Thoracic aorta (tissue), 2 donors: ENCODE measurements around the gene GMEB2. TPM values are rescaled to one million over a fixed set of nuclear protein-coding genes. Genes with fewer than 3 reads are reported as not detected.

Experiments used
- ATAC-seq: fragments of 150-250 bp; one replicate; pipeline ENCODE4 v1.8.0; 2017; ENCODE audit warnings: low read depth; ENCODE audit not compliant: insufficient number of reproducible peaks, low FRiP score
- DNase-seq: peaks from one replicate; pipeline ENCODE4 v3.0.0-alpha.2; 2020; ENCODE audit warnings: low spot score
- H3K27ac ChIP-seq, 2 donors: fragments of 200-600 bp; sonication (generic); 1 replicate in 1 of 2; 2 replicates in 1 of 2; pipeline ENCODE4 v1.5.1; 2016; ENCODE audit warnings: mild to moderate bottlenecking in 2 of 2, moderate library complexity in 2 of 2
- H3K27me3 ChIP-seq: fragments of 200-600 bp; sonication (generic); replicated peaks from 2 replicates; pipeline ENCODE4 v1.6.0; 2016; ENCODE audit warnings: mild to moderate bottlenecking; ENCODE audit not compliant: insufficient read depth
- H3K36me3 ChIP-seq: fragments of 200-600 bp; sonication (generic); one replicate; pipeline ENCODE4 v1.5.1; 2016
- H3K4me1 ChIP-seq, 2 donors: fragments of 200-600 bp; sonication (generic); 1 replicate in 1 of 2; 2 replicates in 1 of 2; pipeline versions ENCODE4 v1.5.1 to v1.6.0; 2016; ENCODE audit warnings: low read depth in 2 of 2, mild to moderate bottlenecking in 1 of 2; ENCODE audit not compliant: control insufficient read depth in 1 of 2
- H3K4me3 ChIP-seq: fragments of 200-600 bp; sonication (generic); 2 replicates; pipeline ENCODE4 v1.5.1; 2016; ENCODE audit warnings: mild to moderate bottlenecking
- H3K9me3 ChIP-seq: fragments of 200-600 bp; sonication (generic); 2 replicates; pipeline ENCODE4 v1.5.1; 2016
- total RNA-seq, 2 donors: library from RNA; depleted of rRNA; stranded (reverse); fragments of >200 nt; gene quantifications; one replicate each; pipeline versions ENCODE4 v1.1.0 to v1.2.3, GENCODE V29; 2016
- TF ChIP-seq, protein P1 (sequence below): fragments of 200-600 bp; sonication (generic); IDR thresholded peaks from one replicate; pipeline ENCODE4 v1.5.1; 2019; ENCODE audit warnings: antibody characterized with exemption

Gene GMEB2
- total RNA-seq, 2 donors from 2014 or later, result 10.0 to 14.7 TPM

DNA sequence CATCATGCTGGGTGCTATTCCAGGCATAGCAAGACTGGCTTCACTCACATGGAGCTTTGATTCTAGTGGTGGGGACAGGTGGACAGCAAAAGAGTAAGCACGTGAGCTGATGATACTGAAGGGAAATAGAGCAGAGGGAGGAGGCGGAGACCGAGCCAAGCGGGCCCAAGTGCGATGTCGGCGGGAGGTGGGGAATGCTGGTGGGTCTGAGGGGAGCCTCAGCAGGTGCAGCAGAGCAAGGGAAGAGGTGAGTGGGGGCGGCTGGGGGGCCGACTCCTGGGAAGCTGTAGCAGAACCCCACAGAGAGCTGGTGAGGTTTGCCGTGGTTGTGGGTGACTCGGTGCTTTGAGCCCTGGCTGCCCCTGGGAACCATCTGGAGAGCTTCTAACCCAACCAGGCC, 41.5 kb upstream of the GMEB2 start:
- no peak for ATAC-seq
- Histone ChIP-seq H3K27ac (no peak overlapping the region), H3K4me3 (no peak overlapping the region), H3K9me3 (no peaks in the 10 kb centered on the region), H3K36me3 (peaks cover 22% of the 10 kb centered on the region), H3K27me3 (no peaks in the 10 kb centered on the region), H3K4me1 (no peaks in the 10 kb centered on the region)
- TF ChIP-seq, protein P1, sequence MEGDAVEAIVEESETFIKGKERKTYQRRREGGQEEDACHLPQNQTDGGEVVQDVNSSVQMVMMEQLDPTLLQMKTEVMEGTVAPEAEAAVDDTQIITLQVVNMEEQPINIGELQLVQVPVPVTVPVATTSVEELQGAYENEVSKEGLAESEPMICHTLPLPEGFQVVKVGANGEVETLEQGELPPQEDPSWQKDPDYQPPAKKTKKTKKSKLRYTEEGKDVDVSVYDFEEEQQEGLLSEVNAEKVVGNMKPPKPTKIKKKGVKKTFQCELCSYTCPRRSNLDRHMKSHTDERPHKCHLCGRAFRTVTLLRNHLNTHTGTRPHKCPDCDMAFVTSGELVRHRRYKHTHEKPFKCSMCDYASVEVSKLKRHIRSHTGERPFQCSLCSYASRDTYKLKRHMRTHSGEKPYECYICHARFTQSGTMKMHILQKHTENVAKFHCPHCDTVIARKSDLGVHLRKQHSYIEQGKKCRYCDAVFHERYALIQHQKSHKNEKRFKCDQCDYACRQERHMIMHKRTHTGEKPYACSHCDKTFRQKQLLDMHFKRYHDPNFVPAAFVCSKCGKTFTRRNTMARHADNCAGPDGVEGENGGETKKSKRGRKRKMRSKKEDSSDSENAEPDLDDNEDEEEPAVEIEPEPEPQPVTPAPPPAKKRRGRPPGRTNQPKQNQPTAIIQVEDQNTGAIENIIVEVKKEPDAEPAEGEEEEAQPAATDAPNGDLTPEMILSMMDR, result no peak
- DNase-seq, result no peak

DNA sequence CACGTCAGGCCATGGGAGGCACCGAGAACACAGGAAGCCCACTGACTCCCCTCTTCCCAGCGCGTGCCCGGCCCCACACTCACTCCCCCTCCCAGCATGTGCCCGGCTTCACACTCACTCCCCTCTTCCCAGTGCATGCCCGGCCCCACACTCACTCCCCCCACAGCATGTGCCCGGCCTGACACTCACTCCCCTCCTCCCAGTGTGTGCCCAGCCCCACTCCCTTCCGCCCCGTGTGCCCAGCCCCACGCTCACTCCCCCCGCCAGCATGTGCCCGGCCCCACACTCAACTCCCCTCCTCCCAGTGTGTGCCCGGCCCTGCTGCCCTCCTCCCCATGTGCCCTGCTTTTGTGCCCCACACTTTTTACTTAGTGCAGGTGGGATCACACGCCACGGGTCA, 41.0 kb upstream of the GMEB2 start:
- H3K27ac ChIP-seq, result no peak overlapping the region
- no peaks in the 10 kb centered on the region for H3K4me1 ChIP-seq
- TF ChIP-seq, protein P1, result no peak
- DNase-seq (no peak), ATAC-seq (no peak)
- H3K27me3 ChIP-seq, result no peaks in the 10 kb centered on the region
- H3K4me3 ChIP-seq, result no peak overlapping the region
- H3K9me3 ChIP-seq, result no peaks in the 10 kb centered on the region
- peaks cover 24% of the 10 kb centered on the region for H3K36me3 ChIP-seq

DNA sequence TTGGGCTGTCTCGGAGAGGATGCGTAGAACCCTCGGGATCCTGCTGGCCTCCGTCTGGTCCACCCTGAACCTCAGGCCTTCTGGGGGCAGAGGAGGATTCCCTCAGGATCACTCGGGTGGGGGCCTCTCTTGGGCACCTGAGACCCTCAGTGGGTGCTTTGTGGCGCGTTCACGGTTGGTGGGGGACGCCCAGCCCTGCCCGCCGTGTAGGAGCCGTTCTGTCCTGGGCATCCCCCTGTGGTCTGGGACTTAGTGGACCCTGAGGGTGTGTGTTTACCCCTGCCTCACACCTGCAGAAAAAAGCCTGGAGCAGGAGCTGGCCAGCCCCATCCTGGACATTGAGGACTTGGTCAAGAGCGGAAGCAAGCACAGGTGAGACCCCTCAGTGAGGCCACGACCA, 38.8 kb upstream of the GMEB2 start:
- DNase-seq, result no peak
- H3K9me3 ChIP-seq, result no peaks in the 10 kb centered on the region

DNA sequence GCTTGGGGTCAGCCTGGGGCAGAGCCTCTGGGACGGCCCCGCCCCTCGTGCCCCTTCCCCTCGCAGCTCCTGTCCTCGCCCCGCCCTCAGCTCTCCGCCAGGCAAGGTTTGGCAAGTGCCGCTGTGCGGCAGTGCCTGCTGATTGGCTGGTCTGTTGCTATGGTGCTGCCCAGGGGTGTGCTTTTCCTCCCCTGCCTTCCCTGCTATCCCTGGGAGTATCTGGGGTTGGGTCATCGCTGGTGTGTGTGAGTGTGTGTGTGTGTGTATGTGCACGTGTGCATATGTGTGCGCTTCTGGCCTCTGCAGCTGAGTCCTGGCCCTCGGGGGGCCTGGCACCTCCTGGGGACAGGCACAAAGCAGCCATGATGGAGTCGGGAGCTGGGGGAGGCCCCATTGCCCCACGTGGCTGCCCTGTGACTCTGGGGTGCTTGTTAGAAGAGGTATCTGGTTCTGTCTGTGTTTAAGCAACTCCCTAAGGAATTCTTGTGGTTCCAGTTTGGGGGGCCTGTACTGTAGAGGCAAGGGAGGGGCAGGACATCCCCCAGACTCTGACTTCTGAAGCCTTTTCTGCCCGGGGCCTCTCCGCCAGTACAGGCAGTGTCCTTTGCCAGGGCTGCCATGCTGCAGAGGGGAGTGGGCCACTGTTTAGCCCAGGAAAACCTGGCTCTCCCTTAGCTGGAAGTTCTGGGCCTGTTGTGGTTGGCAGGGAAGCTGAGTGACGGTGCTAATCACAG, 38.1 kb upstream of the GMEB2 start:
- Histone ChIP-seq H3K9me3 (no peaks in the 10 kb centered on the region), H3K4me3 (no peak overlapping the region), H3K4me1 (no peaks in the 10 kb centered on the region), H3K36me3 (peaks cover 40% of the 10 kb centered on the region), H3K27me3 (no peaks in the 10 kb centered on the region), H3K27ac (no peak overlapping the region)
- ATAC-seq (no peak), DNase-seq (no peak)
- TF ChIP-seq, protein P1, result no peak

More for the DNA sequence above, 38.8 kb upstream of the GMEB2 start:
- no peak overlapping the region for H3K4me3 ChIP-seq
- H3K36me3 ChIP-seq, result peaks cover 40% of the 10 kb centered on the region
- TF ChIP-seq, protein P1, result no peak
- no peaks in the 10 kb centered on the region for H3K4me1 ChIP-seq
- ATAC-seq, result no peak
- H3K27ac ChIP-seq, result no peak overlapping the region
- no peaks in the 10 kb centered on the region for H3K27me3 ChIP-seq

DNA sequence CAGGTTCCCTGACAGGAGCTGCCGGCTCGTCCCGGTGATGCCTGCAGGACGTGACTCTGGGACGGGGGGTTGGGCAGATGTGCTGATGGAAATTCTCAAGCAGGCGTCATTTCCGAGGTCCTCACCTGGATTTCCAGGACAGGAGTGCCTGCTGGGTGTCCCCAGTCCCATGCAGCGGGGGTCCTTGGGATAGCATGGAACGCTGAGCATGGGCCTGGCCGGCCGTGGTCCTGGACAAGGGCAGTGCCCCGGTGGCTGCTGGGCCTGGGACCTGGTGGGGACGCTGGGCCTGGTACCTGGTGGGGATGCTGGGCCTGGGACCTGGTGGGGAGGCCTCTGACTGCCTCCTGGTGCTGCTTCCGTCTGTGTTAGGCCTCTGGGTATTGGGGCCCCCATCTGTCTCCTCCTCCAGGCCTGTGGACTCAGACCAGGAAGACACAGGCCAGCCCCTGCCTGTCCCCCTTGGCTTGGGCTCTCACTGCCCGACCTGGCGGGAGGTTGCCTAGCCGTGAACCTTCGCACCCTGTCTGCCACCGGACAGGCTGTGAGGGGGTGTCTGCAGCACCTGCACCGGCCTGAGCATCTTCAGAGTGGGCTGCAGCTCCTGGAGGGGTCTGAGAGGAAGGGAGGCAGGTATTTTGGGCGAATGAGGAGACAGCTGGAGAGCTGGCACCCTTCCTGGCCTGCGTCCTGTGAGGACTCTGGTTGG, 37.4 kb upstream of the GMEB2 start:
- no peak for ATAC-seq

More for the DNA sequence above, 37.4 kb upstream of the GMEB2 start:
- H3K9me3 ChIP-seq, result no peaks in the 10 kb centered on the region
- H3K36me3 ChIP-seq, result peaks cover 40% of the 10 kb centered on the region
- TF ChIP-seq, protein P1, result no peak
- H3K4me1 ChIP-seq, result peaks cover 3 to 5% of the 10 kb centered on the region in 2 donors
- no peak for DNase-seq
- H3K4me3 ChIP-seq, result no peak overlapping the region
- H3K27ac ChIP-seq, result no peak overlapping the region
- H3K27me3 ChIP-seq, result no peaks in the 10 kb centered on the region
